Caco-2 (cell line): ENCODE measurements around the gene PDE11A. TPM values are rescaled to one million over a fixed set of nuclear protein-coding genes. Genes with fewer than 3 reads are reported as not detected.

ENCODE experiments used
- BruUV-seq: library from RNA; stranded (reverse); fragments of 400-500 nt; replicated peaks from 2 replicates; lab custom pipeline; 2021; lab: Mats Ljungman, UMichigan
- CTCF ChIA-PET: fragments of 300-600 bp; sonication (Branson Sonifier 250); formaldehyde crosslinking; loops from one replicate; lab custom pipeline; 2022; ENCODE audit warnings: antibody characterized with exemption; lab: Charles Lee
- POLR2A ChIA-PET: fragments of 300-600 bp; sonication (Branson Sonifier 250); formaldehyde crosslinking; loops from one replicate; lab custom pipeline; 2022; ENCODE audit warnings: antibody characterized with exemption; lab: Charles Lee
- DNase-seq, 2 experiments: peaks; one replicate each; pipeline versions ENCODE4 v3.0.0 to v3.0.0-alpha.2; 2020 to 2022
- H3K27me3 ChIP-seq: replicated peaks from 2 replicates; pipeline ENCODE4 v1.6.0; 2011; ENCODE audit warnings: low read length; ENCODE audit not compliant: control insufficient read depth, insufficient read depth
- H3K36me3 ChIP-seq: 2 replicates; pipeline ENCODE4 v1.5.1; 2011; ENCODE audit warnings: low read length; ENCODE audit not compliant: control insufficient read depth, insufficient read depth
- H3K4me1 ChIP-seq: fragments of 250-450 bp; sonication (Bioruptor Pico); 2 replicates; pipeline ENCODE4 v1.5.1; 2020; ENCODE audit warnings: mild to moderate bottlenecking
- H3K4me3 ChIP-seq: 2 replicates; pipeline ENCODE4 v1.5.1; 2011; ENCODE audit warnings: low read depth, mild to moderate bottlenecking, control low read depth, low read length
- H3K9me3 ChIP-seq: fragments of 250-450 bp; sonication (Bioruptor Pico); 2 replicates; pipeline ENCODE4 v1.5.1; 2020; ENCODE audit warnings: mild to moderate bottlenecking, moderate library complexity
- H3K27ac Mint-ChIP-seq: one replicate; pipeline ENCODE4 v1.8.0; 2022; ENCODE audit warnings: mixed read lengths; ENCODE audit not compliant: unreplicated experiment
- H3K27me3 Mint-ChIP-seq: one replicate; pipeline ENCODE4 v1.8.0; 2022; ENCODE audit warnings: mixed read lengths; ENCODE audit not compliant: insufficient read depth, unreplicated experiment
- H3K36me3 Mint-ChIP-seq: one replicate; pipeline ENCODE4 v1.8.0; 2022; ENCODE audit warnings: mild to moderate bottlenecking, mixed read lengths; ENCODE audit not compliant: insufficient read depth, unreplicated experiment
- H3K4me1 Mint-ChIP-seq: one replicate; pipeline ENCODE4 v1.8.0; 2022; ENCODE audit warnings: low read depth, mixed read lengths; ENCODE audit not compliant: unreplicated experiment
- H3K4me3 Mint-ChIP-seq: one replicate; pipeline ENCODE4 v1.8.0; 2022; ENCODE audit warnings: mild to moderate bottlenecking, moderate library complexity, mixed read lengths; ENCODE audit not compliant: unreplicated experiment
- H3K9me3 Mint-ChIP-seq: one replicate; pipeline ENCODE4 v1.8.0; 2022; ENCODE audit warnings: mixed read lengths; ENCODE audit not compliant: unreplicated experiment
- intact Hi-C: fragments of 100-400 bp; cut with micrococcal nuclease; formaldehyde crosslinking; loops from one replicate; pipeline ENCODE4 v1.10.0; 2022; ENCODE audit not compliant: unreplicated experiment
- total RNA-seq: library from RNA; stranded (reverse); gene quantifications from 2 replicates; pipeline ENCODE4 v1.2.3, GENCODE V29; 2022
- TF ChIP-seq, protein P1 (sequence below), 2 experiments: fragments of 200-600 bp in 1 of 2; IDR thresholded peaks; 1 replicate in 1 of 2; 2 replicates in 1 of 2; pipeline versions ENCODE4 v1.5.1 to v1.8.0; 2011 to 2022; ENCODE audit warnings: antibody characterized with exemption in 1 of 2, control low read depth in 1 of 2, inconsistent platforms in 1 of 2, low read depth in 1 of 2, low read length in 1 of 2, mild to moderate bottlenecking in 1 of 2, moderate library complexity in 1 of 2; ENCODE audit not compliant: insufficient read depth in 1 of 2, severe bottlenecking in 1 of 2, unreplicated experiment in 1 of 2

PDE11A gene
- total RNA-seq, 1 experiment from 2014 or later: 0.25 TPM

GRCh38 chr2:177726931-177727348 is 345.6 kb downstream of the PDE11A start:
- POLR2A ChIA-PET: no interaction called here
- H3K9me3 ChIP-seq: no peaks in the 10 kb centered on the region
- no peaks in the 10 kb centered on the region for H3K36me3 ChIP-seq
- Mint-ChIP-seq H3K27me3 (peaks cover 2% of the 10 kb centered on the region), H3K36me3 (no peaks in the 10 kb centered on the region), H3K9me3 (no peaks in the 10 kb centered on the region), H3K4me1 (peaks cover 9% of the 10 kb centered on the region), H3K4me3 (no peak overlapping the region), H3K27ac (no peak overlapping the region)
- no peaks in the 10 kb centered on the region for H3K4me1 ChIP-seq
- TF ChIP-seq, protein P1, sequence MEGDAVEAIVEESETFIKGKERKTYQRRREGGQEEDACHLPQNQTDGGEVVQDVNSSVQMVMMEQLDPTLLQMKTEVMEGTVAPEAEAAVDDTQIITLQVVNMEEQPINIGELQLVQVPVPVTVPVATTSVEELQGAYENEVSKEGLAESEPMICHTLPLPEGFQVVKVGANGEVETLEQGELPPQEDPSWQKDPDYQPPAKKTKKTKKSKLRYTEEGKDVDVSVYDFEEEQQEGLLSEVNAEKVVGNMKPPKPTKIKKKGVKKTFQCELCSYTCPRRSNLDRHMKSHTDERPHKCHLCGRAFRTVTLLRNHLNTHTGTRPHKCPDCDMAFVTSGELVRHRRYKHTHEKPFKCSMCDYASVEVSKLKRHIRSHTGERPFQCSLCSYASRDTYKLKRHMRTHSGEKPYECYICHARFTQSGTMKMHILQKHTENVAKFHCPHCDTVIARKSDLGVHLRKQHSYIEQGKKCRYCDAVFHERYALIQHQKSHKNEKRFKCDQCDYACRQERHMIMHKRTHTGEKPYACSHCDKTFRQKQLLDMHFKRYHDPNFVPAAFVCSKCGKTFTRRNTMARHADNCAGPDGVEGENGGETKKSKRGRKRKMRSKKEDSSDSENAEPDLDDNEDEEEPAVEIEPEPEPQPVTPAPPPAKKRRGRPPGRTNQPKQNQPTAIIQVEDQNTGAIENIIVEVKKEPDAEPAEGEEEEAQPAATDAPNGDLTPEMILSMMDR (IDR thresholded peaks at IDR 0.05; ENCODE audit: insufficient read depth in 1 of 2, low read depth in 1 of 2, low read length in 1 of 2, severe bottlenecking in 1 of 2, unreplicated experiment in 1 of 2): no peak
- no peaks in the 10 kb centered on the region for H3K27me3 ChIP-seq
- CTCF ChIA-PET: no interaction called here
- intact Hi-C loops: loop anchor here (10.0 kb wide), 1 partner anchor 312 kb away; no protein-coding TSS in a partner anchor
- H3K4me3 ChIP-seq: no peak overlapping the region
- BruUV-seq: no TSS peak
- DNase-seq: no peak

GRCh38 chr2:177724398-177725287 is 347.9 kb downstream of the PDE11A start:
- Mint-ChIP-seq H3K4me1 (no peaks in the 10 kb centered on the region), H3K27ac (no peak overlapping the region), H3K36me3 (no peaks in the 10 kb centered on the region), H3K27me3 (peaks cover 2% of the 10 kb centered on the region), H3K9me3 (no peaks in the 10 kb centered on the region), H3K4me3 (no peak overlapping the region)
- ChIA-PET CTCF (interaction anchor here (0.8 kb wide), 1 partner anchor 235 kb away, joined by 4 read pairs; no protein-coding TSS in a partner anchor), POLR2A (no interaction called here)
- H3K27me3 ChIP-seq: no peaks in the 10 kb centered on the region
- no peaks in the 10 kb centered on the region for H3K9me3 ChIP-seq
- H3K4me3 ChIP-seq: no peak overlapping the region
- peak; percentile 45 to 63 for DNase-seq
- BruUV-seq: no TSS peak
- H3K36me3 ChIP-seq: no peaks in the 10 kb centered on the region
- TF ChIP-seq, protein P1 (IDR thresholded peaks at IDR 0.05; ENCODE audit: insufficient read depth in 1 of 2, low read depth in 1 of 2, low read length in 1 of 2, severe bottlenecking in 1 of 2, unreplicated experiment in 1 of 2): peak; percentile 92 to 96
- intact Hi-C loops: loop anchor here (1.0 to 10.0 kb wide), 6 partner anchors 34 to 389 kb away; no protein-coding TSS in a partner anchor
- no peaks in the 10 kb centered on the region for H3K4me1 ChIP-seq

DNA sequence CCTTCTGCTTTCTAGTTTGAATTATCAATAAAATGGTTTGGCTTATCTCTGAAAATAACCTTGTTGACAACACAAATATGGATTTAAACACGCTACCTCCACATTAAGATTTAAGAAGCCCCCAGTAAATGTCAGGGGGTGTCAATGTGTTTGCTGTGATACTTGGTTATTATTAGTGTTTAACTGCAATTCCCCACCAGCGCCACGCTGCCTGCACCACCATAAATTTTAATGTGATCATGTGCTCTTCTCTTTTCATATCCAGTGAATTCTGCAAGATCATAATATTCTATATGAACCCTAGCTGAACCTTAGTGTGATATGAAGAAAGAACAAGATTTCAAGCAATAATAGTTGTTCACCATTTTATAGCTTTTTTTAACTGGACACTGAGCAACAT is 349.3 kb downstream of the PDE11A start:
- CTCF ChIA-PET: no interaction called here
- Histone ChIP-seq H3K9me3 (no peaks in the 10 kb centered on the region), H3K36me3 (no peaks in the 10 kb centered on the region), H3K4me1 (no peaks in the 10 kb centered on the region), H3K27me3 (no peaks in the 10 kb centered on the region), H3K4me3 (no peak overlapping the region)
- Mint-ChIP-seq H3K9me3 (no peaks in the 10 kb centered on the region), H3K4me1 (no peaks in the 10 kb centered on the region), H3K4me3 (no peak overlapping the region), H3K27me3 (peaks cover 2% of the 10 kb centered on the region), H3K36me3 (no peaks in the 10 kb centered on the region), H3K27ac (no peak overlapping the region)
- BruUV-seq: no TSS peak
- POLR2A ChIA-PET: no interaction called here
- TF ChIP-seq, protein P1 (IDR thresholded peaks at IDR 0.05; ENCODE audit: insufficient read depth in 1 of 2, low read depth in 1 of 2, low read length in 1 of 2, severe bottlenecking in 1 of 2, unreplicated experiment in 1 of 2): no peak
- no peak for DNase-seq
- intact Hi-C loops: loop anchor here (5.0 to 10.0 kb wide), 2 partner anchors 186 to 308 kb away; no protein-coding TSS in a partner anchor
